HEK293T (cell line): ENCODE results near the gene PICK1.

Experiments used
- BHLHE40 ChIP-seq: fragments of 450-650 bp; IDR thresholded peaks from 2 replicates; pipeline ENCODE4 v1.6.1; 2016; ENCODE audit warnings: mild to moderate bottlenecking, moderate library complexity, borderline replicate concordance
- ELF4 ChIP-seq: fragments of 450-650 bp; IDR thresholded peaks from 2 replicates; pipeline ENCODE4 v1.6.1; 2017; ENCODE audit warnings: antibody characterized with exemption
- FOXK2 ChIP-seq: fragments of 450-650 bp; IDR thresholded peaks from 2 replicates; pipeline ENCODE4 v1.6.1; 2016; ENCODE audit warnings: mild to moderate bottlenecking
- FOXM1 ChIP-seq: fragments of 450-650 bp; IDR thresholded peaks from 2 replicates; pipeline ENCODE4 v1.6.1; 2017; ENCODE audit warnings: mild to moderate bottlenecking, borderline replicate concordance
- NFRKB ChIP-seq: fragments of 450-650 bp; IDR thresholded peaks from 2 replicates; pipeline ENCODE4 v1.6.1; 2016; ENCODE audit warnings: mild to moderate bottlenecking, moderate library complexity
- SP1 ChIP-seq: fragments of 450-650 bp; IDR thresholded peaks from 2 replicates; pipeline ENCODE4 v1.6.1; 2017
- SUZ12 ChIP-seq: fragments of 450-650 bp; IDR thresholded peaks from 2 replicates; pipeline ENCODE4 v1.6.1; 2016; ENCODE audit warnings: mild to moderate bottlenecking
- TARDBP ChIP-seq: fragments of 450-650 bp; IDR thresholded peaks from 2 replicates; pipeline ENCODE4 v1.6.1; 2016
- ZNF384 ChIP-seq: fragments of 450-650 bp; IDR thresholded peaks from 2 replicates; pipeline ENCODE4 v1.6.1; 2016

- no peak for TF ChIP-seq ELF4
- TF ChIP-seq TARDBP: no peak
- no peak for TF ChIP-seq BHLHE40
- TF ChIP-seq SP1: no peak
- no peak for TF ChIP-seq FOXM1
- no peak for TF ChIP-seq SUZ12
- no peak for TF ChIP-seq FOXK2
- TF ChIP-seq ZNF384: no peak
- TF ChIP-seq NFRKB: no peak
Observed at GRCh38 chr22:38042488-38042790, 14.8 kb upstream of the PICK1 start.
